ENCODE results near the gene TYW1B.
"Not testable (repeated sequence)": the region's sequence is repeated elsewhere in the genome, so short reads cannot be mapped to it uniquely, and the experiment has no call there.

TYW1B gene

GRCh38 chr7:72816370-72817157, 11.4 kb downstream of the TYW1B start:
- DNase-seq: not testable (repeated sequence)

GRCh38 chr7:72810437-72810836, 17.6 kb downstream of the TYW1B start:
- DNase-seq: not testable (repeated sequence)

GRCh38 chr7:72808511-72808910, 19.5 kb downstream of the TYW1B start:
- DNase-seq: not testable (repeated sequence)

GRCh38 chr7:72806851-72807250, 21.1 kb downstream of the TYW1B start:
- DNase-seq: not testable (repeated sequence)

- DNase-seq: peak; percentile 58
Observed at GRCh38 chr7:72805526-72806494, 22.2 kb downstream of the TYW1B start.

- DNase-seq: not testable (repeated sequence)
Observed at GRCh38 chr7:72803778-72804177, 24.2 kb downstream of the TYW1B start.

GRCh38 chr7:72801564-72801963, 26.4 kb downstream of the TYW1B start:
- not testable (repeated sequence) for DNase-seq

- not testable (repeated sequence) for DNase-seq
Observed at GRCh38 chr7:72795401-72795800, 32.6 kb downstream of the TYW1B start.

- no peak for DNase-seq
Observed at GRCh38 chr7:72793791-72794190, 34.2 kb downstream of the TYW1B start.

- DNase-seq: not testable (repeated sequence)
Observed at GRCh38 chr7:72790698-72791060, 37.3 kb downstream of the TYW1B start.

- not testable (repeated sequence) for DNase-seq
Observed at GRCh38 chr7:72790048-72790697, 37.8 kb downstream of the TYW1B start.

- DNase-seq: no peak
Observed at GRCh38 chr7:72785166-72785955, 42.6 kb downstream of the TYW1B start.

GRCh38 chr7:72783601-72784370, 44.2 kb downstream of the TYW1B start:
- DNase-seq: not testable (repeated sequence)

- DNase-seq: no peak
Observed at GRCh38 chr7:72781631-72782030, 46.4 kb downstream of the TYW1B start.

- no peak for DNase-seq
Observed at GRCh38 chr7:72781161-72781560, 46.8 kb downstream of the TYW1B start.

- not testable (repeated sequence) for DNase-seq
Observed at GRCh38 chr7:72780289-72780894, 47.6 kb downstream of the TYW1B start.

GRCh38 chr7:72777167-72777566, 50.8 kb downstream of the TYW1B start:
- DNase-seq: not testable (repeated sequence)

GRCh38 chr7:72772627-72773026, 55.4 kb downstream of the TYW1B start:
- DNase-seq: not testable (repeated sequence)

- not testable (repeated sequence) for DNase-seq
Observed at GRCh38 chr7:72766994-72767393, 61.0 kb downstream of the TYW1B start.

- no peak for DNase-seq
Observed at GRCh38 chr7:72760602-72761001, 67.4 kb downstream of the TYW1B start.

GRCh38 chr7:72754312-72754711, 73.7 kb downstream of the TYW1B start:
- DNase-seq: no peak

All from CD4-positive, alpha-beta T cell treated with Interleukin-15 for 1 hour (primary cell).